PFSK-1 (cell line): ENCODE data around the gene ABRACL.

Experiments used
- FOXP2 ChIP-seq: optimal IDR thresholded peaks from 2 replicates; pipeline ENCODE3; 2011; ENCODE audit warnings: borderline replicate concordance, control low read depth, inconsistent platforms; ENCODE audit not compliant: insufficient read depth; ENCODE audit errors: extremely low read length, extremely low read depth
- POLR2AphosphoS5 ChIP-seq: IDR thresholded peaks from 2 replicates; pipeline ENCODE4 v1.6.1; 2012; ENCODE audit warnings: low read depth, mild to moderate bottlenecking, control low read depth, low read length, moderate library complexity
- REST ChIP-seq, 2 experiments: IDR thresholded peaks; 2 replicates each; pipeline versions ENCODE4 v1.6.1 to v1.8.0; 2011 to 2012; ENCODE audit warnings: low read depth in 2 of 2, low read length in 2 of 2, control low read depth in 1 of 2, inconsistent platforms in 1 of 2, mild to moderate bottlenecking in 1 of 2, moderate library complexity in 1 of 2; ENCODE audit not compliant: insufficient read depth in 1 of 2
- SIN3A ChIP-seq: IDR thresholded peaks from 2 replicates; pipeline ENCODE4 v1.6.1; 2012; ENCODE audit warnings: mild to moderate bottlenecking, low read length, moderate library complexity, borderline replicate concordance; ENCODE audit not compliant: insufficient read depth
- TAF1 ChIP-seq: IDR thresholded peaks from 2 replicates; pipeline ENCODE4 v1.6.1; 2012; ENCODE audit warnings: low read length, control low read depth, borderline replicate concordance; ENCODE audit not compliant: insufficient read depth

Gene ABRACL

GRCh38 chr6:139029470-139030227, 1.1 kb downstream of the ABRACL start:
- TF ChIP-seq TAF1 (no peak), FOXP2 (no peak), POLR2AphosphoS5 (no peak), REST (IDR thresholded peaks at IDR 0.05; ENCODE audit: insufficient read depth in 1 of 2, low read depth in 2 of 2, low read length in 2 of 2) (no peak), SIN3A (no peak)

- TF ChIP-seq TAF1 (no peak), REST (IDR thresholded peaks at IDR 0.05; ENCODE audit: insufficient read depth in 1 of 2, low read depth in 2 of 2, low read length in 2 of 2) (no peak), SIN3A (no peak), FOXP2 (no peak), POLR2AphosphoS5 (no peak)
Measured at GRCh38 chr6:139030228-139030963, 1.9 kb downstream of the ABRACL start.

GRCh38 chr6:139037490-139037889, 8.9 kb downstream of the ABRACL start:
- TF ChIP-seq TAF1 (no peak), REST (IDR thresholded peaks at IDR 0.05; ENCODE audit: insufficient read depth in 1 of 2, low read depth in 2 of 2, low read length in 2 of 2) (no peak), FOXP2 (no peak), SIN3A (no peak), POLR2AphosphoS5 (no peak)

GRCh38 chr6:139044250-139044649, 15.7 kb downstream of the ABRACL start:
- TF ChIP-seq TAF1 (no peak), REST (IDR thresholded peaks at IDR 0.05; ENCODE audit: insufficient read depth in 1 of 2, low read depth in 2 of 2, low read length in 2 of 2) (no peak), SIN3A (no peak), FOXP2 (no peak), POLR2AphosphoS5 (no peak)

GRCh38 chr6:139047677-139048076, 19.1 kb downstream of the ABRACL start:
- TF ChIP-seq REST (IDR thresholded peaks at IDR 0.05; ENCODE audit: insufficient read depth in 1 of 2, low read depth in 2 of 2, low read length in 2 of 2), result no peak
- TF ChIP-seq POLR2AphosphoS5, result no peak
- TF ChIP-seq SIN3A, result no peak
- TF ChIP-seq FOXP2, result no peak
- no peak for TF ChIP-seq TAF1
